SK-N-MC (cell line): Measurements from ENCODE around the gene KIF21B.

ENCODE experiments used
- EZH2 ChIP-seq: fragments of 200-600 bp; sonication (generic); IDR thresholded peaks from one replicate; pipeline ENCODE4 v1.6.1; 2017; ENCODE audit warnings: antibody characterized with exemption
- FOXP2 ChIP-seq: optimal IDR thresholded peaks from 2 replicates; pipeline ENCODE3; 2011; ENCODE audit warnings: mild to moderate bottlenecking, moderate library complexity; ENCODE audit not compliant: insufficient read depth; ENCODE audit errors: extremely low read length, control extremely low read depth
- POLR2AphosphoS5 ChIP-seq: IDR thresholded peaks from 2 replicates; pipeline ENCODE4 v1.6.1; 2012; ENCODE audit warnings: mild to moderate bottlenecking, low read depth, low read length, borderline replicate concordance

GRCh38 chr1:201038186-201038876 lies 14.8 kb upstream of the KIF21B start:
- TF ChIP-seq POLR2AphosphoS5 (no peak), EZH2 (no peak), FOXP2 (no peak)
